T-helper 2 cell treated with Interferon-gamma antibody and Interleukin-4, amounts not matched to agents 5 μg/mL and 100 μg/mL, for 36 hours (primary cell): ENCODE measurements around the gene MAPKAP1.

Experiments
- DNase-seq: peaks from one replicate; pipeline ENCODE4 v3.0.0; 2021; ENCODE audit warnings: low spot score
- H3K27ac Mint-ChIP-seq: one replicate; pipeline ENCODE4 v1.8.0; 2021; ENCODE audit warnings: mild to moderate bottlenecking, mixed read lengths
- H3K27me3 Mint-ChIP-seq: one replicate; pipeline ENCODE4 v1.8.0; 2021; ENCODE audit warnings: low read depth, mixed read lengths
- H3K36me3 Mint-ChIP-seq: one replicate; pipeline ENCODE4 v1.8.0; 2021; ENCODE audit warnings: low read depth, mixed read lengths
- H3K4me1 Mint-ChIP-seq: one replicate; pipeline ENCODE4 v1.8.0; 2021; ENCODE audit warnings: low read depth, mixed read lengths
- H3K4me3 Mint-ChIP-seq: one replicate; pipeline ENCODE4 v1.8.0; 2022; ENCODE audit warnings: mild to moderate bottlenecking, moderate library complexity, mixed read lengths
- H3K9me3 Mint-ChIP-seq: one replicate; pipeline ENCODE4 v1.8.0; 2021; ENCODE audit warnings: mixed read lengths

MAPKAP1 gene

DNA sequence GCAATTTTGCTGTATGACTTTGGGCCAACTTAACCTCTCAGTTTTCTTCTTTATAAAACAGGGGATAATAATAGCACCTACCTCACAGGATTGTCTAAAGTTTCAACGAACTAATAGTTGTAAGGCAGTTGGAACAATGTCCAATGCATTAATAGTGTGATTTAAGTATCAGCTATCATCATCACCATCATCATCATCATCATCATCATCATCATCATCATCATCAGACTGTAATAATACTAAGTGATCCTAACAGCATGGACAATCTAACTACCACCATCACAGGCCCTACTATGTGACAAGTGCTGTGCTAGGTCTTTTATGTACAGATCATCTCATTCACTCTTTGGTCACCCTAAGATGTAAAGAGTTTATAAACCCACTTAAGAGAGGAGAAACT, 196.0 kb downstream of the MAPKAP1 start:
- peaks cover 1% of the 10 kb centered on the region for H3K36me3 Mint-ChIP-seq
- no peak for DNase-seq
- no peak overlapping the region for H3K4me3 Mint-ChIP-seq
- no peaks in the 10 kb centered on the region for H3K27me3 Mint-ChIP-seq
- H3K9me3 Mint-ChIP-seq: no peaks in the 10 kb centered on the region
- H3K4me1 Mint-ChIP-seq: peaks cover 15% of the 10 kb centered on the region
- H3K27ac Mint-ChIP-seq: no peak overlapping the region

- no peak overlapping the region for H3K27ac Mint-ChIP-seq
- DNase-seq: no peak
- H3K9me3 Mint-ChIP-seq: no peaks in the 10 kb centered on the region
- peaks cover 9% of the 10 kb centered on the region for H3K36me3 Mint-ChIP-seq
- H3K27me3 Mint-ChIP-seq: no peaks in the 10 kb centered on the region
- no peak overlapping the region for H3K4me3 Mint-ChIP-seq
- peaks cover 18% of the 10 kb centered on the region for H3K4me1 Mint-ChIP-seq
Measured at GRCh38 chr9:125509476-125509875, 197.5 kb downstream of the MAPKAP1 start.

GRCh38 chr9:125508249-125508648, 198.8 kb downstream of the MAPKAP1 start:
- peaks cover 6% of the 10 kb centered on the region for H3K4me1 Mint-ChIP-seq
- no peaks in the 10 kb centered on the region for H3K27me3 Mint-ChIP-seq
- H3K9me3 Mint-ChIP-seq: no peaks in the 10 kb centered on the region
- H3K27ac Mint-ChIP-seq: no peak overlapping the region
- H3K36me3 Mint-ChIP-seq: peaks cover 8% of the 10 kb centered on the region
- no peak overlapping the region for H3K4me3 Mint-ChIP-seq
- no peak for DNase-seq

- Mint-ChIP-seq H3K9me3 (no peaks in the 10 kb centered on the region), H3K4me1 (peaks cover 4% of the 10 kb centered on the region), H3K27ac (no peak overlapping the region), H3K36me3 (peaks cover 8% of the 10 kb centered on the region), H3K27me3 (no peaks in the 10 kb centered on the region), H3K4me3 (no peak overlapping the region)
- no peak for DNase-seq
Measured at GRCh38 chr9:125507226-125507625, 199.8 kb downstream of the MAPKAP1 start.

- H3K36me3 Mint-ChIP-seq: peaks cover 8% of the 10 kb centered on the region
- no peaks in the 10 kb centered on the region for H3K9me3 Mint-ChIP-seq
- H3K4me1 Mint-ChIP-seq: peaks cover 4% of the 10 kb centered on the region
- no peak for DNase-seq
- no peak overlapping the region for H3K27ac Mint-ChIP-seq
- no peak overlapping the region for H3K4me3 Mint-ChIP-seq
- no peaks in the 10 kb centered on the region for H3K27me3 Mint-ChIP-seq
Measured at GRCh38 chr9:125505988-125506438, 201.0 kb downstream of the MAPKAP1 start.

GRCh38 chr9:125504616-125505015, 202.4 kb downstream of the MAPKAP1 start:
- no peak for DNase-seq
- Mint-ChIP-seq H3K4me3 (no peak overlapping the region), H3K27ac (peak overlapping the region; percentile 1), H3K4me1 (peaks cover 4% of the 10 kb centered on the region), H3K9me3 (no peaks in the 10 kb centered on the region), H3K27me3 (no peaks in the 10 kb centered on the region), H3K36me3 (peaks cover 8% of the 10 kb centered on the region)

DNA sequence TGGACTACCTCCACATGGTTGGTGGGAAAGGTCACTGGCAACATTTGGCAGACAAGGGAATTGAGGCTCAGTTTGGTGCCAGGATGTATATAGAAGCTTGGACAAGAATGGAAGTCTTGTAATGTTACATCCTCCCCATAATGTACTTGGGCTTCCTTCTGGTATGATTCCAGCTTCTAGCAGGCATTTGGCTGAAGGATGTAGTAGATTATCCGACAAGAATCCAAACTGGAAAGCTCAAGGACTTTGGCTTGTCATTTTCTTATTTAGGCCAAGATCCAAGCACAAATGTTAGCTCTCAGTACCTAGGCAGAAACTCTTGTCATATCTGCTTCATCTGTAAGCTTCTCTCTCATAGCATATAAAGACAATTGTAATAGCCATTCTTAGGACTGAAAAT, 209.1 kb downstream of the MAPKAP1 start:
- no peaks in the 10 kb centered on the region for H3K27me3 Mint-ChIP-seq
- no peaks in the 10 kb centered on the region for H3K9me3 Mint-ChIP-seq
- no peaks in the 10 kb centered on the region for H3K4me1 Mint-ChIP-seq
- H3K27ac Mint-ChIP-seq: no peak overlapping the region
- H3K4me3 Mint-ChIP-seq: no peak overlapping the region
- no peak for DNase-seq
- no peaks in the 10 kb centered on the region for H3K36me3 Mint-ChIP-seq

DNA sequence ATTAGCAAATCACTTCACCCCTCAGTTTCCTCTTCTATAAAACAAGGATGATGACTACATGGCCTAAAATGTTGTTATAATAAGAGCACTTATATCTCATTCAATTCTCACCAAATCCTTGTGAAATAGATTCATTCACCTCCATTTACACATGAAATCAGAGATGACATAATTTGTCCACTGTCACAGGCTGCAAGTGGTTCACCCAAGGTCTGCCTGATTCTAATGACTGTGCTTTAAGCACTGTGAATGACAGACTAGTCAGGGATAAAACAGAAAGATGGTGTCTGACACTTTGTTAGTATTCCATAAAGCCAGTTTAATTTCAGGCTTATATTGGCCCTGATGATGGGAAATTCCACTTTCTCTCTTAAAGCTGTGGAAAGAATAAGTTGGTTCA, 209.5 kb downstream of the MAPKAP1 start:
- H3K4me1 Mint-ChIP-seq: no peaks in the 10 kb centered on the region
- H3K36me3 Mint-ChIP-seq: no peaks in the 10 kb centered on the region
- no peak for DNase-seq
- H3K9me3 Mint-ChIP-seq: no peaks in the 10 kb centered on the region
- H3K4me3 Mint-ChIP-seq: no peak overlapping the region
- no peaks in the 10 kb centered on the region for H3K27me3 Mint-ChIP-seq
- H3K27ac Mint-ChIP-seq: no peak overlapping the region

- Mint-ChIP-seq H3K27me3 (no peaks in the 10 kb centered on the region), H3K27ac (no peak overlapping the region), H3K9me3 (no peaks in the 10 kb centered on the region), H3K4me3 (no peak overlapping the region), H3K4me1 (no peaks in the 10 kb centered on the region), H3K36me3 (no peaks in the 10 kb centered on the region)
- no peak for DNase-seq
Measured at GRCh38 chr9:125496313-125496834, 210.6 kb downstream of the MAPKAP1 start.

- no peaks in the 10 kb centered on the region for H3K27me3 Mint-ChIP-seq
- H3K4me3 Mint-ChIP-seq: no peak overlapping the region
- no peaks in the 10 kb centered on the region for H3K9me3 Mint-ChIP-seq
- no peaks in the 10 kb centered on the region for H3K4me1 Mint-ChIP-seq
- no peak for DNase-seq
- H3K36me3 Mint-ChIP-seq: no peaks in the 10 kb centered on the region
- no peak overlapping the region for H3K27ac Mint-ChIP-seq
Measured at GRCh38 chr9:125495172-125496119, 211.6 kb downstream of the MAPKAP1 start.

GRCh38 chr9:125494653-125494915, 212.4 kb downstream of the MAPKAP1 start:
- no peak overlapping the region for H3K4me3 Mint-ChIP-seq
- H3K27ac Mint-ChIP-seq: no peak overlapping the region
- no peaks in the 10 kb centered on the region for H3K9me3 Mint-ChIP-seq
- H3K36me3 Mint-ChIP-seq: no peaks in the 10 kb centered on the region
- no peaks in the 10 kb centered on the region for H3K4me1 Mint-ChIP-seq
- no peaks in the 10 kb centered on the region for H3K27me3 Mint-ChIP-seq
- no peak for DNase-seq

DNA sequence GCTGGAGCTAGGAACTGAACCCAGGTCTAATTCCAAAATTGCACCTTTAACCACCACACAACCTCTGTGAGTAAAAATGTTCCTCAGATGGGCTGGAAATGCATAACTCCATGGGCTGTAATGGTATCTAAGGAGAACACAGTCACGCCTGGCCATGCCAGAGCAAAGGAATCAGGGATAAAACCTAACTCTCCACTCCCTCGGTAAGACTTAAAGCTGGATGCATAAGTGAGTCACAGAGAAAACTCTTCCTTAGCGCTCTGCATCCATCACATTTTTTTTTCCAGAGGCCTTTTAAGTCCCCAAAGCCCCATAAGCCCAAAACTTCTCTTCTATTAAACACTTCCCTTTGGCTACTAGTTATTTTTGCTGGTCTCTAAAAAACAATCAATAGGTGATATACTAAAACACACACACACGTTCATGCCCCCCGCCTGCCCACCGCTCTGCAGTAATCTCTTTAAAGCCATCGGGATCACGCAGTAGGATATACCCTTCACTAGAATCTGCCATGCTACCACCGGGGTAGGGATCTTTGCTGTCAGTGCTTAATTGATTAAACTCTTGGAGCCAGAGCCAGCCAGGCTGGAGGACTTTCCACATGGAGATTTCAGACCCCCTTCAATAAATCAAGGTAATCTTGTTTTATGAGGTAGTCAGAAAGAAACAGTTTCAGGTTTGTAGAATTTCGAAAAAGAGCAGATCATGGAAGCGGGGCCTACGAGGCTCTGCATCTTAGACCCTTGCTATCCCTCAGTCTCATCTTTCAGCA, 212.9 kb downstream of the MAPKAP1 start:
- Mint-ChIP-seq H3K4me1 (no peaks in the 10 kb centered on the region), H3K27ac (no peak overlapping the region), H3K9me3 (no peaks in the 10 kb centered on the region), H3K36me3 (no peaks in the 10 kb centered on the region), H3K4me3 (no peak overlapping the region), H3K27me3 (no peaks in the 10 kb centered on the region)
- DNase-seq: no peak

- Mint-ChIP-seq H3K27me3 (no peaks in the 10 kb centered on the region), H3K27ac (no peak overlapping the region), H3K4me1 (no peaks in the 10 kb centered on the region), H3K4me3 (no peak overlapping the region), H3K9me3 (no peaks in the 10 kb centered on the region), H3K36me3 (no peaks in the 10 kb centered on the region)
- no peak for DNase-seq
Measured at GRCh38 chr9:125493384-125493783, 213.6 kb downstream of the MAPKAP1 start.

DNA sequence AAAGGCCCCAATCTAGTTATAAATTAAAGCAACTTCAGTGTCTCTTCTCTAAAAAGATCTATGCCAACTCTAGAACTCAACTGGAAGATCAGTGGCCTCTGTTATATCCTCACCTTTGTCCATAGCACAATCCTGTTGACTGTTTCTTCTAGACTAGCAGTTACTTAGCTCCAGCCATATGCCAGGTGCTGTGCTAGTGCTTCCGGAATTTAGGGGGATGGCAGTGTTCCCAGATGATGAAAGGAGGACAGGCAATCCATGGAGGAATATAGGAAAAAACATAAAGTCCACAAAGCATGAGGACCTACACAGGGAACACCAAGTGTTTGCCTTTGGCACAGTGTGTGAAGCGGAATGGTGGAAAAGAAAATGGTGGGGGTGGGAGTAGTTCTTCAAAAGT, 214.3 kb downstream of the MAPKAP1 start:
- no peak overlapping the region for H3K4me3 Mint-ChIP-seq

More for the DNA sequence above, 214.3 kb downstream of the MAPKAP1 start:
- H3K27me3 Mint-ChIP-seq: no peaks in the 10 kb centered on the region
- H3K4me1 Mint-ChIP-seq: no peaks in the 10 kb centered on the region
- H3K9me3 Mint-ChIP-seq: no peaks in the 10 kb centered on the region
- DNase-seq: no peak
- no peak overlapping the region for H3K27ac Mint-ChIP-seq
- no peaks in the 10 kb centered on the region for H3K36me3 Mint-ChIP-seq
